Measurements from ENCODE around the gene GABRR2.

DNA sequence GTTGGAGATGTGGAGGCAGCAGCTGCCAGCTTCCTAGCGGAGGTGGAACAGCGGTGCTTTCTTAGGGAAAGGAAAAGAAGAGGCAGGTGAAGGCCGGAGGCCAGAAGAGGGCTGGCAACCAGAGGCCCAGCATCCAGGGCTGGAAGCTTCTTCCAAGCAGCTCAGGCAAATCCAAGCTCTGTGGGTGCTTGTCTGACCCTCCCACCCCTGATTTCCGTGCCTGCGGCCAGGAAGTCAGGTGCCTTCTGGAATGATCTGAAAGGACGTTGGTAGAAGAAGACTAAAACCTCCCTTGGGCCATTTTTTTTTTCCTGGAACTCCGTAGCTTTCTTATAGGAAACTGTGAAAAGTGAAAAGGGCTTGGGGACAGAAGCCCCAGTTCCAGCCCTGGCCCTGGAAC, 64.9 kb downstream of the GABRR2 start:
- TF ChIP-seq, protein P1, sequence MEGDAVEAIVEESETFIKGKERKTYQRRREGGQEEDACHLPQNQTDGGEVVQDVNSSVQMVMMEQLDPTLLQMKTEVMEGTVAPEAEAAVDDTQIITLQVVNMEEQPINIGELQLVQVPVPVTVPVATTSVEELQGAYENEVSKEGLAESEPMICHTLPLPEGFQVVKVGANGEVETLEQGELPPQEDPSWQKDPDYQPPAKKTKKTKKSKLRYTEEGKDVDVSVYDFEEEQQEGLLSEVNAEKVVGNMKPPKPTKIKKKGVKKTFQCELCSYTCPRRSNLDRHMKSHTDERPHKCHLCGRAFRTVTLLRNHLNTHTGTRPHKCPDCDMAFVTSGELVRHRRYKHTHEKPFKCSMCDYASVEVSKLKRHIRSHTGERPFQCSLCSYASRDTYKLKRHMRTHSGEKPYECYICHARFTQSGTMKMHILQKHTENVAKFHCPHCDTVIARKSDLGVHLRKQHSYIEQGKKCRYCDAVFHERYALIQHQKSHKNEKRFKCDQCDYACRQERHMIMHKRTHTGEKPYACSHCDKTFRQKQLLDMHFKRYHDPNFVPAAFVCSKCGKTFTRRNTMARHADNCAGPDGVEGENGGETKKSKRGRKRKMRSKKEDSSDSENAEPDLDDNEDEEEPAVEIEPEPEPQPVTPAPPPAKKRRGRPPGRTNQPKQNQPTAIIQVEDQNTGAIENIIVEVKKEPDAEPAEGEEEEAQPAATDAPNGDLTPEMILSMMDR (conservative IDR thresholded peaks at IDR 0.05; ENCODE audit: low read depth, low read length): no peak
- TF ChIP-seq, protein P2, sequence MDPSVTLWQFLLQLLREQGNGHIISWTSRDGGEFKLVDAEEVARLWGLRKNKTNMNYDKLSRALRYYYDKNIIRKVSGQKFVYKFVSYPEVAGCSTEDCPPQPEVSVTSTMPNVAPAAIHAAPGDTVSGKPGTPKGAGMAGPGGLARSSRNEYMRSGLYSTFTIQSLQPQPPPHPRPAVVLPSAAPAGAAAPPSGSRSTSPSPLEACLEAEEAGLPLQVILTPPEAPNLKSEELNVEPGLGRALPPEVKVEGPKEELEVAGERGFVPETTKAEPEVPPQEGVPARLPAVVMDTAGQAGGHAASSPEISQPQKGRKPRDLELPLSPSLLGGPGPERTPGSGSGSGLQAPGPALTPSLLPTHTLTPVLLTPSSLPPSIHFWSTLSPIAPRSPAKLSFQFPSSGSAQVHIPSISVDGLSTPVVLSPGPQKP (IDR thresholded peaks at IDR 0.05; ENCODE audit: borderline replicate concordance, low read depth, low read length): no peak
- TF ChIP-seq, protein P3, sequence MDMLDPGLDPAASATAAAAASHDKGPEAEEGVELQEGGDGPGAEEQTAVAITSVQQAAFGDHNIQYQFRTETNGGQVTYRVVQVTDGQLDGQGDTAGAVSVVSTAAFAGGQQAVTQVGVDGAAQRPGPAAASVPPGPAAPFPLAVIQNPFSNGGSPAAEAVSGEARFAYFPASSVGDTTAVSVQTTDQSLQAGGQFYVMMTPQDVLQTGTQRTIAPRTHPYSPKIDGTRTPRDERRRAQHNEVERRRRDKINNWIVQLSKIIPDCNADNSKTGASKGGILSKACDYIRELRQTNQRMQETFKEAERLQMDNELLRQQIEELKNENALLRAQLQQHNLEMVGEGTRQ (IDR thresholded peaks at IDR 0.05; ENCODE audit: low read depth, low read length): no peak
- TF ChIP-seq MAFK (IDR thresholded peaks at IDR 0.05; ENCODE audit: low read depth, low read length) (no peak), BHLHE40 (IDR thresholded peaks at IDR 0.05; ENCODE audit: low read depth, low read length) (no peak), POLR2A (IDR thresholded peaks at IDR 0.05; ENCODE audit: low read depth, low read length) (no peak), RAD21 (IDR thresholded peaks at IDR 0.05; ENCODE audit: low read length) (no peak)

All from IMR-90 (cell line).